SK-N-SH treated with all-trans-retinoic acid at 6 μM for 48 hours (cell line): ENCODE measurements around the gene ZBTB7C.

Experiments used
- ATAC-seq: fragments of 200-7000 bp; cut with Tn5 transposase; 3 replicates; pipeline ENCODE4 v1.9.1; 2020; ENCODE audit warnings: mild to moderate bottlenecking, moderate library complexity
- CSDC2 ChIP-seq: fragments of 250-450 bp; sonication (Bioruptor Pico); IDR thresholded peaks from 2 replicates; pipeline ENCODE4 v1.5.0; 2020; ENCODE audit warnings: mild to moderate bottlenecking, moderate library complexity
- ESRRG ChIP-seq: fragments of 250-450 bp; sonication (Bioruptor Pico); IDR thresholded peaks from 2 replicates; pipeline ENCODE4 v1.6.1; 2021; ENCODE audit warnings: mild to moderate bottlenecking
- GLIS3 ChIP-seq: fragments of 250-450 bp; sonication (Bioruptor Pico); IDR thresholded peaks from 2 replicates; pipeline ENCODE4 v1.5.0; 2020; ENCODE audit warnings: mild to moderate bottlenecking, moderate library complexity
- ISL1 ChIP-seq: fragments of 250-450 bp; sonication (Bioruptor Pico); IDR thresholded peaks from 2 replicates; pipeline ENCODE4 v2.1.2; 2022; ENCODE audit warnings: mild to moderate bottlenecking, moderate library complexity
- OSR1 ChIP-seq: fragments of 250-450 bp; sonication (Bioruptor Pico); IDR thresholded peaks from 2 replicates; pipeline ENCODE4 v1.8.0; 2022; ENCODE audit warnings: moderate library complexity, mild to moderate bottlenecking, inconsistent platforms
- PPARA ChIP-seq: fragments of 250-450 bp; sonication (Bioruptor Pico); IDR thresholded peaks from 2 replicates; pipeline ENCODE4 v1.5.0; 2020; ENCODE audit warnings: mild to moderate bottlenecking, borderline replicate concordance
- RARB ChIP-seq: fragments of 250-450 bp; sonication (Bioruptor Pico); IDR thresholded peaks from 2 replicates; pipeline ENCODE4 v1.8.0; 2021; ENCODE audit warnings: mild to moderate bottlenecking, moderate library complexity
- SNAI2 ChIP-seq: fragments of 250-450 bp; sonication (Bioruptor Pico); IDR thresholded peaks from 2 replicates; pipeline ENCODE4 v1.5.0; 2020; ENCODE audit warnings: mild to moderate bottlenecking, moderate library complexity
- TCF4 ChIP-seq: fragments of 250-450 bp; sonication (Bioruptor Pico); IDR thresholded peaks from 2 replicates; pipeline ENCODE4 v1.8.0; 2021; ENCODE audit warnings: mild to moderate bottlenecking, moderate library complexity, borderline replicate concordance
- TOX ChIP-seq: fragments of 250-450 bp; sonication (Bioruptor Pico); IDR thresholded peaks from 2 replicates; pipeline ENCODE4 v1.8.0; 2021; ENCODE audit warnings: mild to moderate bottlenecking, moderate library complexity, borderline replicate concordance
- ZC3H10 ChIP-seq: fragments of 250-450 bp; sonication (Bioruptor Pico); IDR thresholded peaks from 2 replicates; pipeline ENCODE4 v1.5.1; 2021; ENCODE audit warnings: mild to moderate bottlenecking, moderate library complexity
- ZFP30 ChIP-seq: fragments of 450-650 bp; formaldehyde crosslinking; IDR thresholded peaks from 2 replicates; pipeline ENCODE4 v1.5.0; 2022; ENCODE audit warnings: mild to moderate bottlenecking, moderate library complexity
- ZNF565 ChIP-seq: fragments of 450-650 bp; formaldehyde crosslinking; conservative IDR thresholded peaks from 2 replicates; pipeline ENCODE4 v1.5.0; 2020; ENCODE audit warnings: low read depth, mild to moderate bottlenecking, moderate library complexity
- ZNF70 ChIP-seq: fragments of 450-650 bp; formaldehyde crosslinking; IDR thresholded peaks from 2 replicates; pipeline ENCODE4 v1.5.0; 2020; ENCODE audit warnings: mild to moderate bottlenecking, moderate library complexity
- ZNF8 ChIP-seq: fragments of 450-650 bp; formaldehyde crosslinking; IDR thresholded peaks from 2 replicates; pipeline ENCODE4 v1.5.0; 2020; ENCODE audit warnings: mild to moderate bottlenecking, moderate library complexity
- TF ChIP-seq, protein P1 (sequence below): fragments of 250-450 bp; sonication (Bioruptor Pico); IDR thresholded peaks from 2 replicates; pipeline ENCODE4 v1.5.1; 2021; ENCODE audit warnings: mild to moderate bottlenecking, moderate library complexity
- TF ChIP-seq, protein P2 (sequence below): fragments of 250-450 bp; sonication (Bioruptor Pico); IDR thresholded peaks from 2 replicates; pipeline ENCODE4 v1.8.0; 2021; ENCODE audit warnings: low read depth, mild to moderate bottlenecking, moderate library complexity, borderline replicate concordance
- TF ChIP-seq, protein P3 (sequence below): fragments of 250-450 bp; sonication (Bioruptor Pico); IDR thresholded peaks from 2 replicates; pipeline ENCODE4 v1.5.0; 2020; ENCODE audit warnings: mild to moderate bottlenecking, moderate library complexity
- TF ChIP-seq, protein P4 (sequence below): fragments of 250-450 bp; sonication (Bioruptor Pico); IDR thresholded peaks from 2 replicates; pipeline ENCODE4 v1.8.0; 2020; ENCODE audit warnings: mild to moderate bottlenecking, moderate library complexity, borderline replicate concordance

ZBTB7C gene

DNA sequence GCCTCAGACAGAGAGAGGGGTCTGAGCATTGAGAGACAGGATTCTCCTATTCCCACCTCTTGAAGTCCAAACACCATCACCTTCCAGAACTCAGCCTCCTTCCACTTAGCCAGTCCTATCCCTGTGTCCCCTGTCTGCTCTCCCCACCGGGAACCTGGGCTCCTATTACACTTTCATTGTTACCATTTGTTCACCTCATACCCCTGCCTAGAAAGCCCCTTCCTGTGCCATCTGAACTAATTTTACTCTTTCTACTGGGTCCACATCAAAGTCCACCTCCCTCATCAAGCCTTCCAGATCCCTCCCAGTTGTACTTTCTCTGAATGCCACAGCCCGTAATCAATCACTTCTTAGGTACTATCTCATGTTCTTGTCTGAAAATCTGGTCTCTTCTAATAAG, 220.6 kb downstream of the ZBTB7C start:
- ATAC-seq: no peak
- TF ChIP-seq CSDC2 (CRISPR knock-in tag) (no peak), TCF4 (CRISPR knock-in tag) (no peak), TOX (no peak), ZNF565 (CRISPR knock-in tag) (no peak), OSR1 (no peak), ZNF8 (CRISPR knock-in tag) (no peak), ZC3H10 (CRISPR knock-in tag) (no peak)
- TF ChIP-seq, protein P1, sequence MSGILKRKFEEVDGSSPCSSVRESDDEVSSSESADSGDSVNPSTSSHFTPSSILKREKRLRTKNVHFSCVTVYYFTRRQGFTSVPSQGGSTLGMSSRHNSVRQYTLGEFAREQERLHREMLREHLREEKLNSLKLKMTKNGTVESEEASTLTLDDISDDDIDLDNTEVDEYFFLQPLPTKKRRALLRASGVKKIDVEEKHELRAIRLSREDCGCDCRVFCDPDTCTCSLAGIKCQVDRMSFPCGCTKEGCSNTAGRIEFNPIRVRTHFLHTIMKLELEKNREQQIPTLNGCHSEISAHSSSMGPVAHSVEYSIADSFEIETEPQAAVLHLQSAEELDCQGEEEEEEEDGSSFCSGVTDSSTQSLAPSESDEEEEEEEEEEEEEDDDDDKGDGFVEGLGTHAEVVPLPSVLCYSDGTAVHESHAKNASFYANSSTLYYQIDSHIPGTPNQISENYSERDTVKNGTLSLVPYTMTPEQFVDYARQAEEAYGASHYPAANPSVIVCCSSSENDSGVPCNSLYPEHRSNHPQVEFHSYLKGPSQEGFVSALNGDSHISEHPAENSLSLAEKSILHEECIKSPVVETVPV: no peak
- TF ChIP-seq, protein P2, sequence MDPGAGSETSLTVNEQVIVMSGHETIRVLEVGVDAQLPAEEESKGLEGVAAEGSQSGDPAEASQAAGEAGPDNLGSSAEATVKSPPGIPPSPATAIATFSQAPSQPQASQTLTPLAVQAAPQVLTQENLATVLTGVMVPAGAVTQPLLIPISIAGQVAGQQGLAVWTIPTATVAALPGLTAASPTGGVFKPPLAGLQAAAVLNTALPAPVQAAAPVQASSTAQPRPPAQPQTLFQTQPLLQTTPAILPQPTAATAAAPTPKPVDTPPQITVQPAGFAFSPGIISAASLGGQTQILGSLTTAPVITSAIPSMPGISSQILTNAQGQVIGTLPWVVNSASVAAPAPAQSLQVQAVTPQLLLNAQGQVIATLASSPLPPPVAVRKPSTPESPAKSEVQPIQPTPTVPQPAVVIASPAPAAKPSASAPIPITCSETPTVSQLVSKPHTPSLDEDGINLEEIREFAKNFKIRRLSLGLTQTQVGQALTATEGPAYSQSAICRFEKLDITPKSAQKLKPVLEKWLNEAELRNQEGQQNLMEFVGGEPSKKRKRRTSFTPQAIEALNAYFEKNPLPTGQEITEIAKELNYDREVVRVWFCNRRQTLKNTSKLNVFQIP (CRISPR knock-in tag): no peak
- TF ChIP-seq, protein P3, sequence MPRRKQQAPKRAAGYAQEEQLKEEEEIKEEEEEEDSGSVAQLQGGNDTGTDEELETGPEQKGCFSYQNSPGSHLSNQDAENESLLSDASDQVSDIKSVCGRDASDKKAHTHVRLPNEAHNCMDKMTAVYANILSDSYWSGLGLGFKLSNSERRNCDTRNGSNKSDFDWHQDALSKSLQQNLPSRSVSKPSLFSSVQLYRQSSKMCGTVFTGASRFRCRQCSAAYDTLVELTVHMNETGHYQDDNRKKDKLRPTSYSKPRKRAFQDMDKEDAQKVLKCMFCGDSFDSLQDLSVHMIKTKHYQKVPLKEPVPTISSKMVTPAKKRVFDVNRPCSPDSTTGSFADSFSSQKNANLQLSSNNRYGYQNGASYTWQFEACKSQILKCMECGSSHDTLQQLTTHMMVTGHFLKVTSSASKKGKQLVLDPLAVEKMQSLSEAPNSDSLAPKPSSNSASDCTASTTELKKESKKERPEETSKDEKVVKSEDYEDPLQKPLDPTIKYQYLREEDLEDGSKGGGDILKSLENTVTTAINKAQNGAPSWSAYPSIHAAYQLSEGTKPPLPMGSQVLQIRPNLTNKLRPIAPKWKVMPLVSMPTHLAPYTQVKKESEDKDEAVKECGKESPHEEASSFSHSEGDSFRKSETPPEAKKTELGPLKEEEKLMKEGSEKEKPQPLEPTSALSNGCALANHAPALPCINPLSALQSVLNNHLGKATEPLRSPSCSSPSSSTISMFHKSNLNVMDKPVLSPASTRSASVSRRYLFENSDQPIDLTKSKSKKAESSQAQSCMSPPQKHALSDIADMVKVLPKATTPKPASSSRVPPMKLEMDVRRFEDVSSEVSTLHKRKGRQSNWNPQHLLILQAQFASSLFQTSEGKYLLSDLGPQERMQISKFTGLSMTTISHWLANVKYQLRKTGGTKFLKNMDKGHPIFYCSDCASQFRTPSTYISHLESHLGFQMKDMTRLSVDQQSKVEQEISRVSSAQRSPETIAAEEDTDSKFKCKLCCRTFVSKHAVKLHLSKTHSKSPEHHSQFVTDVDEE (CRISPR knock-in tag): no peak
- TF ChIP-seq, all 23 proteins: peak for 0

DNA sequence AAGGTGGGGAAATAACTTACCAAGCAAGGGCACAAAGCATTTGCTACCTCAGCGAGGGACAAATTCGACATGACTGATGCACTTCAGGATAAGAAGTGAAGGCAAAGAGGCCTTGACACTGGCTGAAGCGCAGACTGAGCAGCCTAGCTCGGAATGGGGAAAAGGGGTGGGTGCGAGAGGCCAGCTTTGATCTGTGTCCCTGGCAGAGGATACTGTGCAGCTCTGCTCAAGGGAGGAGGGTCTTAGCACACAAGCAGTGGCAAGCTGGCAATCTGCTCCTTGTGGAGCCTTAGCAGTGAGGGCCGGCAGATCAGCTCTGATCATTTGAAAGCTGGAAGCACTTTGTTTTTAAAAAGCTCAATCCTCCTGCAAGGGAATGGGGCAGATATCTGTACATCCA, 222.3 kb downstream of the ZBTB7C start:
- TF ChIP-seq TOX (no peak), SNAI2 (no peak), ZNF8 (CRISPR knock-in tag) (no peak), ZNF565 (CRISPR knock-in tag) (no peak), CSDC2 (CRISPR knock-in tag) (no peak), GLIS3 (no peak), TCF4 (CRISPR knock-in tag) (no peak), PPARA (CRISPR knock-in tag) (no peak), ZFP30 (CRISPR knock-in tag) (no peak), ISL1 (CRISPR knock-in tag) (no peak), ESRRG (CRISPR knock-in tag) (no peak), ZNF70 (CRISPR knock-in tag) (no peak), RARB (no peak), OSR1 (no peak)
- TF ChIP-seq, protein P4, sequence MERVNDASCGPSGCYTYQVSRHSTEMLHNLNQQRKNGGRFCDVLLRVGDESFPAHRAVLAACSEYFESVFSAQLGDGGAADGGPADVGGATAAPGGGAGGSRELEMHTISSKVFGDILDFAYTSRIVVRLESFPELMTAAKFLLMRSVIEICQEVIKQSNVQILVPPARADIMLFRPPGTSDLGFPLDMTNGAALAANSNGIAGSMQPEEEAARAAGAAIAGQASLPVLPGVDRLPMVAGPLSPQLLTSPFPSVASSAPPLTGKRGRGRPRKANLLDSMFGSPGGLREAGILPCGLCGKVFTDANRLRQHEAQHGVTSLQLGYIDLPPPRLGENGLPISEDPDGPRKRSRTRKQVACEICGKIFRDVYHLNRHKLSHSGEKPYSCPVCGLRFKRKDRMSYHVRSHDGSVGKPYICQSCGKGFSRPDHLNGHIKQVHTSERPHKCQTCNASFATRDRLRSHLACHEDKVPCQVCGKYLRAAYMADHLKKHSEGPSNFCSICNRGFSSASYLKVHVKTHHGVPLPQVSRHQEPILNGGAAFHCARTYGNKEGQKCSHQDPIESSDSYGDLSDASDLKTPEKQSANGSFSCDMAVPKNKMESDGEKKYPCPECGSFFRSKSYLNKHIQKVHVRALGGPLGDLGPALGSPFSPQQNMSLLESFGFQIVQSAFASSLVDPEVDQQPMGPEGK (CRISPR knock-in tag): no peak
- TF ChIP-seq, protein P3 (CRISPR knock-in tag): no peak
- TF ChIP-seq, protein P1: no peak
- ATAC-seq: no peak
